ENCODE results near the gene MBTPS1.
A peak's percentile ranks its signal among the peaks of the same experiment; 100 is the strongest.

MBTPS1 gene

GRCh38 chr16:84045818-84046470 is 70.8 kb downstream of the MBTPS1 start:
- TF ChIP-seq PPARA (CRISPR knock-in tag; IDR thresholded peaks at IDR 0.05; ENCODE audit: borderline replicate concordance), result no peak
- no peak for TF ChIP-seq TCF4 (CRISPR knock-in tag; IDR thresholded peaks at IDR 0.05; ENCODE audit: borderline replicate concordance)
- no peak for TF ChIP-seq SNAI2 (CRISPR knock-in tag; IDR thresholded peaks at IDR 0.05)
- TF ChIP-seq ESRRG (CRISPR knock-in tag; IDR thresholded peaks at IDR 0.05), result no peak
- no peak for TF ChIP-seq ZNF70 (CRISPR knock-in tag; IDR thresholded peaks at IDR 0.05)
- no peak for TF ChIP-seq TOX (CRISPR knock-in tag; IDR thresholded peaks at IDR 0.05; ENCODE audit: borderline replicate concordance)
- TF ChIP-seq RARB (CRISPR knock-in tag; IDR thresholded peaks at IDR 0.05), result no peak
- TF ChIP-seq PATZ1 (CRISPR knock-in tag; IDR thresholded peaks at IDR 0.05; ENCODE audit: borderline replicate concordance), result no peak
- TF ChIP-seq ARNTL (CRISPR knock-in tag; IDR thresholded peaks at IDR 0.05; ENCODE audit: borderline replicate concordance, low read depth), result no peak
- no peak for TF ChIP-seq CREB5 (CRISPR knock-in tag; IDR thresholded peaks at IDR 0.05; ENCODE audit: low read depth)
- no peak for TF ChIP-seq ZNF565 (CRISPR knock-in tag; conservative IDR thresholded peaks at IDR 0.05; ENCODE audit: low read depth)
- no peak for TF ChIP-seq ISL1 (CRISPR knock-in tag; IDR thresholded peaks at IDR 0.05)

DNA sequence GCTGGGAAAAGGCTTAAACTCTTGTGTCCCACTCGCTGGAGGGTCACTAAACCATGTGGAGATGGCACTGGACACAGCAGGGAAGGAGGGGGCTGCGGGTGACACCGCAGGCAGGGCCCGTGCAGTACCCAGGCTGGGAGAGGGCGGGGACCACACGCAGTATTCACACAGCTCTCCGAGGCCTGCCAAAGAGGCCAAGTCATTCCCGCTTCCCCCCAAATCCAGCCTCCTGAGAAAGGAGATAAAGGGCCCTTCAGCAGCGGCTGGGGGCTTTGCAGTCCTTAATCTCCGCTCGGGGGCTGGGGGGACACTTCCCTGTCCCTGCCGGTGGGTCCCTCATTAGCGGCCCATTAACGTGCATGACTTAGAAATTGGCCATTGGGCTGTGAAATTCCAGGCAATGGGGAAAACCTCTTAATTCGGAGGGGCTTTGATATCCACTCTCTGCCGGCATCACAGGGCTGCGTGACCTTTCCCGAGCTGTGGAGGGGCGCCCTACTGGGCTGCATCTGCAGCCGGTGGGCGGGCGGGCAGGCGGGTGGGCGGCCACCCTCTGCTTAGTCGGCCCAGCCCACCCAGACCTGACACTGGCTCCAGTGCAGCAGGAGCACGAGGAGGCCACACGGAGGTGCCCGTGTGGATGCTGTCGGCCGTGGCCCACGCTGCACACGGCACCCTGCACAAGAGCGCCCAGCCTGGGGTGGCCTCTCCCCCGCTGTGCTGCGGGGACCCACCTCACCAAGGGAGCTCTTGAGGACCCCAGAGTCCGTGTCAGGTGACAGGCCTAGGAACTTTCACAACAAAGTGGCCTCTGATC is 71.5 kb downstream of the MBTPS1 start:
- TF ChIP-seq PATZ1 (CRISPR knock-in tag; IDR thresholded peaks at IDR 0.05; ENCODE audit: borderline replicate concordance) (no peak), ARNTL (CRISPR knock-in tag; IDR thresholded peaks at IDR 0.05; ENCODE audit: borderline replicate concordance, low read depth) (no peak), ZNF70 (CRISPR knock-in tag; IDR thresholded peaks at IDR 0.05) (no peak)
- ATAC-seq, result no peak

More at GRCh38 chr16:84045818-84046470, 70.8 kb downstream of the MBTPS1 start:
- no peak for ATAC-seq

DNA sequence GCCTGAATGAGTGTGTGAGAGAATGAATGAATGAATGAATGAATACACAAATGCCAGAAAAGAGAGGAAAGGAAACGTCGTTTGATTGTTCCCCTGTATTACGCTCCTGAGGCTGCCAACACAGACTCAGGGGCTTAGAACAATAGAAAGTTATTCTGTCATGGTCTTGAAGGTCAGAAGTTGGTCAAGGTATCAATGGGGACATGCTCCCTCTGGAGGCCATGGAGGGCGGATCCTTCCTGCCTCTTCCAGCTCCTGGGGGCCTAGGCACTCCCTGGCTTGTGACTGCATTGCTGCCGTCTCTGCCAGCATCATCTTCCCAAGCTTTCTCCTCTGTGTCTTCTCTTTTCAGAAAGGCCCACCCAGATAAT is 72.6 kb downstream of the MBTPS1 start:
- TF ChIP-seq GLIS3 (CRISPR knock-in tag; IDR thresholded peaks at IDR 0.05) (no peak), ZNF8 (CRISPR knock-in tag; IDR thresholded peaks at IDR 0.05) (no peak), PPARA (CRISPR knock-in tag; IDR thresholded peaks at IDR 0.05; ENCODE audit: borderline replicate concordance) (no peak), TOX (CRISPR knock-in tag; IDR thresholded peaks at IDR 0.05; ENCODE audit: borderline replicate concordance) (no peak), ZFP3 (CRISPR knock-in tag; IDR thresholded peaks at IDR 0.05) (no peak), TSHZ2 (CRISPR knock-in tag; IDR thresholded peaks at IDR 0.05) (no peak), ESRRG (CRISPR knock-in tag; IDR thresholded peaks at IDR 0.05) (no peak), RARB (CRISPR knock-in tag; IDR thresholded peaks at IDR 0.05) (no peak)
- TF ChIP-seq, protein P1, sequence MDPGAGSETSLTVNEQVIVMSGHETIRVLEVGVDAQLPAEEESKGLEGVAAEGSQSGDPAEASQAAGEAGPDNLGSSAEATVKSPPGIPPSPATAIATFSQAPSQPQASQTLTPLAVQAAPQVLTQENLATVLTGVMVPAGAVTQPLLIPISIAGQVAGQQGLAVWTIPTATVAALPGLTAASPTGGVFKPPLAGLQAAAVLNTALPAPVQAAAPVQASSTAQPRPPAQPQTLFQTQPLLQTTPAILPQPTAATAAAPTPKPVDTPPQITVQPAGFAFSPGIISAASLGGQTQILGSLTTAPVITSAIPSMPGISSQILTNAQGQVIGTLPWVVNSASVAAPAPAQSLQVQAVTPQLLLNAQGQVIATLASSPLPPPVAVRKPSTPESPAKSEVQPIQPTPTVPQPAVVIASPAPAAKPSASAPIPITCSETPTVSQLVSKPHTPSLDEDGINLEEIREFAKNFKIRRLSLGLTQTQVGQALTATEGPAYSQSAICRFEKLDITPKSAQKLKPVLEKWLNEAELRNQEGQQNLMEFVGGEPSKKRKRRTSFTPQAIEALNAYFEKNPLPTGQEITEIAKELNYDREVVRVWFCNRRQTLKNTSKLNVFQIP (CRISPR knock-in tag; IDR thresholded peaks at IDR 0.05; ENCODE audit: borderline replicate concordance, low read depth), result no peak

More for the DNA sequence above, 72.6 kb downstream of the MBTPS1 start:
- peak; percentile 82 for ATAC-seq
